Femur (tissue), 1 donor: Measurements from ENCODE around the gene FRMD4A.
A peak's percentile ranks its signal among the peaks of the same experiment; 100 is the strongest.

Source experiments
- DNase-seq: peaks from one replicate; pipeline ENCODE4 v3.0.0-alpha.2; 2017

FRMD4A gene

GRCh38 chr10:13685885-13686284 lies 644.8 kb downstream of the FRMD4A start:
- no peak for DNase-seq

DNA sequence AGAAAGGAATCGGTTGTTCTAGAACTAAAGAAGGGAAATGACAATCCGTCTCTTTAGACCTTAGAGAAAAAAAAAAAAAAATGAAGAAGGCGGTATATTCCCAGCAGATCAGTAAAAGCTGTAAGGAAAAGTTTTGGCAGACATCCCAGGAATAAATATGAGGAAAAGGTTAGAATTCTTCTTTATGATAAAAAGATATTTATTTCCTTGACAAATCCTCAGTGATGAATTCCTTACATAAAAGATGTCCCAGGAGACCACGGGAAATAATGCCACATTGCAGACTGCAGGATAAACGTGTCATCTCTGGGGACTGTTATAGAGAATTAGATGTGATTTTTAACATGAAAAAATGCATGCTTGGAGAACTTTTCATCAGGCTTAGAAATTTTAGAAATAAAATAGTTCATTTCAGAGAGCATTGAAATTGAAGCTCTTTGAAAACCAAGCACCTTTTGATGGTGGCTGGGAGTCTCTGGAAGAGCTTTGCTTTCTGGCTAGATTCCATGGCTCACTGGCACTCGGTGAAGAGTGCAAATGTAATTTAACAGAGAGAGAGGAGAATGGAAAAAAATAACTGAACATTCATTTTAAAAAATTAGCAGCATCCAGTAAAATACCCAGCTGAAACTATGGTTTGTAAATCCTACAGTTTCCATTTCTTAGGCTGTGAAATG lies 645.8 kb downstream of the FRMD4A start:
- DNase-seq = peak; percentile 57

DNA sequence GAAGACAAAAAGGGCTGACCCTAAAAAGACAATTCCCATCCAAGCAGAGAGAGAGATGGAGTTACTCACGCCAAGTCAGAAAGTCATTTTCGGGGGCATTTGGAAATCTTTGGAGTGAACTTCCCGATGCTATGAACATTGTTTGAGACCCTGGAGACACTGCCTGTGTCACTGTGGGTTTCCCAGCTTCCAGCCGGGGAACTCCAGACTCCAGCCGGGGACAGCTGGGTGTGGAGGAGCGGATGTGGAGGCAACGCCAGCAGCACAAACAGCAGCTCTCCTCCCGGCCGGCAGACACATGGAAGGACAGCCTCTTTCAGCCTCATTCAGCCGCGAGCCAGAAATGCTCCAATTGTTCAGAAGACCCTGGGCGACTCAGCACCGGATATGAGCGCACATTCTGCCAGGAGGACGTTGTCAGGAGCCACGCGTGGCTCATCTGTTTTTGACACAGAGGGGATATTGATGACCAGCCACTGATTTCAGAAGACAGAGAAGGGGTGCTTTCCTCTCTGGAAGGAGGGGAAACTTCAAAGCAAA lies 646.4 kb downstream of the FRMD4A start:
- DNase-seq = peak; percentile 90

- no peak for DNase-seq
Observed at GRCh38 chr10:13683017-13683416, 647.7 kb downstream of the FRMD4A start.

DNA sequence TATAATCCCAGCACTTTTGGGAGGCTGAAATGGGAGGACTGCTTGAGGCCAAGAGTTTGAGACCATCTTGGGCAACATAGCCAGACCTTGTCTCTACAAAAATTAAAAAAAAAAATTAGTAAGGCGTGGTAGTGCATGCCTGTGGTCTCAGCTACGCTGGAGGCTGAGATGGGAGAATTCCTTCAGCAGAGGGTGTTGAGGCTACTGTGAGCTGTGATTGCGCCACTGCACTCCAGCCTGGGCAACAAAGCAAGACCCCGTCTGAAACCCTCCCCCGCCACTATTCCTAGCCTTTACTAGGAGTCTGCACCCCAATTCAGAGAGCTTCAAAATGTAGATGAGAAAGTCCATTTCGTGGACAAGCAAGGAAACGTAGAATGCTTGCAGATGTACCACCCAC lies 648.8 kb downstream of the FRMD4A start:
- no peak for DNase-seq

GRCh38 chr10:13681528-13681927 lies 649.2 kb downstream of the FRMD4A start:
- no peak for DNase-seq

DNA sequence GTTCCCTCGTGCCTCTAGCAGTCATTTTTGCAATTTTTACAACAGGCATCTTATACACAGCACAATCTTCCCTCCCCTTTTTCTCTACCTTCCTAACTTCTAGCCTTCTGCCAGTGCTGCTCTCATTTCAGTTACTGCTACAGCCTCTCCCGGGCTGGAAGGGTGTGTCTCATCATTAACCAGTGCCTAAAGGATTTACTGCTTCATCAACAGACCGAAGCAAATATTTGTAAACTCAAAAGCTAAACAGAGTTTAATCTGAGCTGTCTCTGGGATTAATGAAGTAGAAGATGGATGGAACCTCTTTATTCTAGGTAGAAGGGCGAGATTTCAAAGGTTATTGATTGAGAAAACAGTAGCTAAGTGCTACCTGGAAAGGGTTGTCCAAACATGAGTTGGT lies 649.6 kb downstream of the FRMD4A start:
- DNase-seq = no peak

- DNase-seq = no peak
Observed at GRCh38 chr10:13678101-13678843, 652.5 kb downstream of the FRMD4A start.

GRCh38 chr10:13674645-13675588 lies 655.8 kb downstream of the FRMD4A start:
- DNase-seq = peak; percentile 78

- DNase-seq = no peak
Observed at GRCh38 chr10:13673156-13673555, 657.6 kb downstream of the FRMD4A start.

DNA sequence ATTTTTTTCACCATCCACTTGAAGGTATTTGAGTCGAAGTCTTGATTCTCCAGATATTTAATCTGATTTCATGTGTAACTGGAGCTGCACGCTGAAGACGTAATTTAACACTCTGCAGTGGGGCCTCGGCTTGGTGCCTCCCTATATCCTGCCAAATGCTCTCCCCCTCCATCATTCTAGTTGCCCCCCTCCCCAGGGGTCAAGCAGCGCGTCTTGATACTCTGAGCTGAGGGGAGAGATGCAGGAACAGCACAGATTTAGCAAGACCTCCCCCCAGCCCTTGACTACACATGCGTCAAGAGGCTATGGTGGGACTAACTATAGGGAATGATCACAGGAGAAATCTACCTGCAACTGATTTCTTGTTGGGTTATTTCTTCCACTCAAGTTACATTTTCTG lies 658.2 kb downstream of the FRMD4A start:
- DNase-seq = no peak

GRCh38 chr10:13671904-13672303 lies 658.8 kb downstream of the FRMD4A start:
- no peak for DNase-seq

GRCh38 chr10:13670311-13670710 lies 660.4 kb downstream of the FRMD4A start:
- DNase-seq = no peak

GRCh38 chr10:13669901-13670300 lies 660.8 kb downstream of the FRMD4A start:
- DNase-seq = no peak

- no peak for DNase-seq
Observed at GRCh38 chr10:13669182-13669855, 661.4 kb downstream of the FRMD4A start.

DNA sequence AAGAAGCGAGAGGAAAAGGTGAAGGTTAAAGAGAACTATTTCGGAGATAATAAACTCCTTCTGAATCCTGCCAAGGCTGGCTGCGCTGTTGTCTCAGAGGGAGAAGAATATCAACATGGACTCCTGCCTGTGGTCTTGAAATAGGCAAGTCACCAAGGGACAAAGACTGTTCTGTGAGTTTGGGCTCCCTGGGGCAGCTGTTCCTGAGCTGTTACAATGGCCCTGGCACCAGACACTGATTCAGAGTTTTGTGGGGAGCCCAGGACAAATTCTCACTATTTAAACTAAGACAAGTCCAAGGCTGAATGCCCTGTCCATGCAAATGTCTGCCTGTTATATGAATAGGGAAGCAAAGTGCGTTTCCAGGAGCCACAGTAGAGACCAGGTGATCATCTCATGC lies 662.6 kb downstream of the FRMD4A start:
- no peak for DNase-seq

DNA sequence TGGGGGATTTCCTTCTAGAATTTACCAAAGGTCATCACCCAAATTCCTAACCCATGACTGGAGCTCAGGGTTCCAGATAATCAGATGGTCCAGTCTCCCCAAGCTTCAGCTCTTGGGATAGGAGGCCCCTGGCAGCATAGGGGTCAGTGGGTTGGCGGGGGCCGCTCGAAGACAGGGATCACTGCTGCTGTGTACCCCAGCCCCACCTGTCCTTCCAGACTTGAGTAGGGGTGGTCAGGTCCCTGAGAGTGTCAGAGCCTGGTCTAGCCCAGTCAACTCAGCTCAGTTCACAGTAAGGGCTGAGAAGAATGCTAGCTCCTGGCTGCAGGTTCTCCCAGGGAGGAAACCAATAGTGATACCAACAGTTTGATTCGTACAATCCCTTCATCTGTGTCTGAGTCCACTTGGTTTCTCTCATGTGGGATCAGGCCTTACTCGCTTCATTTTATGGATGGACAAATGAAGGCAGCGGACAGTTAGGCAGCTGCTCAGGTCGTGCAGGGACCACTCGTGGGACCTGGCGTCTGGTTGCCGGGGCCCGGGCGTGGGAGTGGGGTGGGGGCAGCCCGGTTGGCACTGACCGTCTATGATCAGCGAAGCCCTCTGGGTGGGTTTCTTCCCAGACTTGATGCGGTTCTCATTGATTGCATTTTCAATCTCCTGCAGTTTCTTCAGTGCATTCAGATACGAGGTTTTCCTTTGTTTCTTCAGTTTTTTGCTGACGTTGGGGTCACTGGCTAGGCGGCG lies 665.0 kb downstream of the FRMD4A start:
- no peak for DNase-seq

DNA sequence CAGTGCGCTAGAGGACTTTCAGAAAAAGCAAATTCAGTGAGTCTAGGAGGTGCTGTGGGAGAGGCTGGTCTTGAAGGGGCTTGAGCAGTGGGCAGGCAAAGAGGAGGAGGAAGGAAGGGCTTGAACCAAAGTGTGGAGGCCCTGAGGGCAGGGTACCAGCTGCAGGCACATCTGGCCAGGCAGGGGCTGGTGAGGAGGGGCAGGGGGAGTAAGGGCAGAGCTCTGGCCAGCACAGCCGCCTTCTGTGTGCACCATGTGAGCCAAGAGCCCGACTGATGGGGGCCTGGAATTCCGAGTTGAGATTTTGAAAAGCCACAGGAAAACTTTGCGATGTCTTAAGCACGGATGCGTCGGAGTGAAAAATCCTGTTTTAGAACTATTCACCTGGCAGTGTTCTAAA lies 669.5 kb downstream of the FRMD4A start:
- no peak for DNase-seq

GRCh38 chr10:13660551-13660920 lies 670.2 kb downstream of the FRMD4A start:
- no peak for DNase-seq

DNA sequence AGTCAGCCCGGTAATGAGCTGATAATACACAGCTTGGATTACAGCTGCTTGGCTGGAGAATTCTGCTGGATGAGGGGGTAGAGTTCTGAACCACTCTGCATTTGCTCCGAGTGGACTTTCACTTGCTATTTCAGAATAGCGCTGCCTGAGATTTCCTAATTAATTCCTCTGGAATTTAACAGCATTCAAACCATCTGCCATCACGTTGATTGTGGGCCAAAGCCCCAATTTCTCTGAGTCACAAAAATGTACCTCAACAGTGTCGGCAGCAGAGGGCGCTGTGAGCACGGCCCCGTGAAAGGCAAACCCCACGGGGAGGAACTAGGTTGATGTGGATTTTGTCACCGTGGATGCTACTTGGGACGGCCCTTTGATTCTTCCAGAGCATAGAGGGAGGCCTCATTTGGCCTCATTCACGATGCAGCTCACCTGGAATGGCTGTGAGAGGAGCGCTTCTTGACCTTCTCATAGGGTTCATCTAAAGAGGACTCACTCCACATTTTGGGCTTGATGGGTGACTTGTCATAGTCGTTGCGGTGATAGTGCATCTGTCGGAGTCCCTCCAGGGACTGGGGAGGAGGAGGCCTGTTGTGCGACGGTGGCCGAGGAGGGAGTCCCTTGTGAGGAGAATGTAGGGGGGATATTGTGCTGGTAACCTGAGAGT lies 670.7 kb downstream of the FRMD4A start:
- DNase-seq = peak; percentile 79
